NCI-H187 treated with DMSO at 0.1 percent for 48 hours (cell line): ENCODE data around the gene ARHGAP18.
A peak's percentile ranks its signal among the peaks of the same experiment; 100 is the strongest.

Experiments
- DNase-seq: peaks from one replicate; lab custom pipeline; 2025; lab: John Stamatoyannopoulos, UW

The ARHGAP18 gene

GRCh38 chr6:129667621-129668020 is 42.4 kb downstream of the ARHGAP18 start:
- no peak for DNase-seq

DNA sequence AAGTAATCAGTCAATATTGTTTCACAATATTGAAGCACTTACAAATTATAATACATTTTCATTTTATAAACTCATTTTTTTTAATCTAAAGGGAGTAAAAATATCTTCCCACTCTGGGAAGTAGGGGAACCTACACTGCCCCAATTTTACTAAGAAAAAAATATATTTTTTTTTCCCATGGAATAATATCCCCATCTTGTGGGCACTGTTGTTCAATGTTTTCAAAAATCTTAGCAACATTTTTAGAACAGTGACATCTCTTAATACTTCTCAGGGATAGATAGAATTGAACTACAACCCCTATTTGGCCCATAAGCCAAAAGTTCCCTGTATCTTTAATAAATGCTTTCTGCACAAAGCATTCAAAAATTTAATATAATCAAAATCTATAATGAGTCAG is 42.9 kb downstream of the ARHGAP18 start:
- DNase-seq = no peak

DNA sequence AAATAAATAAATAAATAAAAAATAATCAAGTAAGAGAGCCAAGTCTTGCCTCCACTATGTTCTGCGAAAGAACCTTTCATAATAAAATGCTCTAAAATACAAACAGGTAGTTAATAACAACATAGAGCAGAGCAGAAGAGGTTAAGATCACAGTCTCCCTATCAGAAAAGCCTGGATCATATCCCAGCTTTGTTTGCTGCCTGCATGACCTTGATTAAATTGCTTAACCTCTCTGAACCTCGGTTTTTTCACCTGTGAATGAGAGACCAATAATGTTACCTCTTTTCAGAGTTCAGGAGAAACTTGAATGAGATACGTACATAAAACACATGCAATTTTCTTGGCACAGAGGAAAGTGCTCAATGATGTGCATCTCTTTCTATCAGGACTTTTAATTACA is 44.4 kb downstream of the ARHGAP18 start:
- no peak for DNase-seq

GRCh38 chr6:129663531-129663930 is 46.4 kb downstream of the ARHGAP18 start:
- DNase-seq = no peak

DNA sequence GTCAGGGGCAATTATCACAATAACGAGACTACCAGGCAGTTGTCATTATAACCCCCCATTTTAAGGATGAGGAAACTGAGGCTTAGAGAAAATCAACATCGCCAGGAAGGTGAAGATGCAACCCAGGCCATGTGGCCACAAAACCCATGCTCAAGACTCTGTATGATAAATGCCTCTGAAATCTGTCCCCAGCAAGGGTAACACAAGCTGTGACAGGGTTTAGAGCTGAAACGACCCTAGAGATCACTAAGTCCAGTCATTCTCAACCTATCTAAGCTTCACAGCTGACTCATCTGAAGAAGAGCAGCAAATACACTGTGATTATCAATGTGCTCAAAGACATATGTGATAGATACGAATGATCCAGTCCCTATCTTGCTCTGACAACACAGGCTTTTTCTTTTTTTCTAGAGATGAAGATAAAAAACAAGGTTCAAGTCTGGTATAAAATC is 47.0 kb downstream of the ARHGAP18 start:
- no peak for DNase-seq

- no peak for DNase-seq
Measured at GRCh38 chr6:129662406-129662766, 47.6 kb downstream of the ARHGAP18 start.

- peak; percentile 89 for DNase-seq
Measured at GRCh38 chr6:129661536-129662405, 48.2 kb downstream of the ARHGAP18 start.

DNA sequence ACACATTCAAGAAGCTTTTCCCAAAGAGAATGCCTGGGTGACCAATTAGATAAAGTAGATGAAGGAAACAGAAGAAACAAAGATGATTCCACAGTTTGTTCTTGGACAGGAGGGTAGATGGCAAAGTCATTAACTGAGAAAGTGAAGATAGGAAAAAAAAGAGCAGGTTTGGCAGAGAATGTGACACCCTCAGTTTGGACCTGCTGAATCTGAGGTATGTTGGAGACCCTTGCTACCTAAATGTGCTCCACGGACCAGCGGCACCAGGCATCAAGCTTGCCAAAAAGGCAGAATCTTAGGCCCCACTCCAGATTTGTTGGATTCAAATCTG is 49.7 kb downstream of the ARHGAP18 start:
- DNase-seq = no peak

DNA sequence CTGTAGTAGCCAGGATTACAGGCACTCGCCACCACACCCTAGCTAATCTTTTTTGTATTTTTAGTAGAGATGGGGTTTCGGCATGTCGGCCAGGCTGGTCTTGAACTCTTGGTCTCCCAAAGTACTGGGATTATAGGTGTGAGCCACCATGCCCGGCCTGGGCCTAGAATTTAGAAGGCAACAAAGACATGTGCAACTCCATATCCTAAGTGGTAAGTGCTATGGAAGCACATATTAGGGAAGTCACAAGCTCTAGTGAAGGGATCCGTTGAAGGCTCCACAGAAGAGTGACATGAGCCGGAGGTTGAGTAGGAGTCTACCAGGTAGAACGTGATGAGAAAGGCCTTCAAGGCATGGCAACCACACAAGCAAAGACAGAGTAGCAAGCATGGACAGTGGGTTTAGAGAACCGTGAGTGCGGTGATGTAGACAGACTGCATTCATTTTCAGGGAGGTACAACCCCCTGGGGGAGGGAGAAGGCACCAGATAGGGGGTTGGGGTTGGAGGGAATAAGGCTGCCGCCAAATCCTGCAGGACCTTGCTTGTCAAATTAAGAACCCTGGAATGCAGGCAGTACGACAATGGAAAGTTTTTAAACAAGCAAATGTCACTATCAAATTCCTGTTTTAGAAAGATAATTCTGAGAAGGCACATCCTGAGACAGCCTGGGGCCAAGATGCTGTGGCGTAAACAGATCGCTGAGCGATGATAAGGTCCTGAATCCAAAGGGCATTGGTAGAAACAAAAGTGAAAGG is 50.2 kb downstream of the ARHGAP18 start:
- DNase-seq = no peak

GRCh38 chr6:129659167-129659566 is 50.8 kb downstream of the ARHGAP18 start:
- DNase-seq = no peak

DNA sequence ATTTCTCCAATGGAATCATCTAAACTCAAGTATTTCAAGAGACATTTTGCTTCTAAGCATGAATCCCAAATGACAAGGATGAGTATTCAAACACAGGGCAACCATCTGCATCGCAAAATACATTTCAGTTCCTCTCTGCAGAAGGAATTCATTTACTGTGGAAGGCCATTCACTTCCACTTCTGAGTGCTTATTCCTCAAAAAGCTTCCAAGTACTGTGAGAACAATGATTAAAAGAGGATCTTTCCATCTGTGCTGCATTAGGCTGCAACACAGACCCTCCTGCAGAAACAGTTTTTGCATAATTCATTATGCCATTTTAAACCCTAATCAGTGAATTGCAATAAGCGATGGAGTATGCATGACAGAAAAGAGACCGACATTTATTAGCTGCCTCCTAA is 52.5 kb downstream of the ARHGAP18 start:
- no peak for DNase-seq

GRCh38 chr6:129655334-129655733 is 54.6 kb downstream of the ARHGAP18 start:
- DNase-seq = no peak

- DNase-seq = no peak
Measured at GRCh38 chr6:129653746-129654145, 56.2 kb downstream of the ARHGAP18 start.

DNA sequence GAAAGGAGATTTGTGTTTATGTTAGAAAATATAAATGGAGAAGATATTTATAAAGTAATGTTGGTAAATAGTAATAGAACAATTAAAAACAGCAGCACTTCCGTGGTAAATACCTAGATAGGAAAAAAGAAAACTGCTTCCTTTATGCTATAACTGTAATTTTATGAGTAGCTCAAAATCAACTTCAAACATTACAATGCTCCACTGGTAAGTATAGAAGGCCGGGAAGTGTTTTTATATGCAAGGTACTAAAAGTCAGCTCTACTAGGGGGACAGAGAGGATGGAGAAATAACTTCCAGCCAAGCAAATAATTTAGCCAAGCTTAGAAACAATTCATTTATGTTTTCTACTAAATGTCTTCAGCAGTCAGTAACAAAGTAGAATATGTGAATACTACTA is 56.7 kb downstream of the ARHGAP18 start:
- DNase-seq = no peak

- DNase-seq = no peak
Measured at GRCh38 chr6:129651291-129651691, 58.7 kb downstream of the ARHGAP18 start.

GRCh38 chr6:129648819-129649491 is 61.0 kb downstream of the ARHGAP18 start:
- DNase-seq = no peak

DNA sequence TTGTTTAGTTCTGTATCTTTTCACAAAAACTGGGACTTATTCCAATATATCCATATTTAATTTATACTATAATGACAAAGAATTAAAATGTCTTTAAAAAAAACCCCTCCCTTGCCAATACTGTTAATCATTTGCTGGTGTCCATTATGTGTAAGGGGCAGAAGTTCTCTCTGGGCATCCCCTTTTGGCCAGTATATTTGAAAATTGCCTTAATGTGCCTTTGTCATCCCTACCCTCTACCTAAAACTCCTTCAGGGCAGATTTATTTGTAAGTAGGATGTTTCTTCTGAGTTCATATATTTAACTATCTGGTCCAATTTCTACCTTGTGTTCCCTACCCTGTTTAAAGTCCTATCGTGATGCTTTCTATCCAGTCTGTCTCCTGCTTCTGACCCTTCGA is 62.9 kb downstream of the ARHGAP18 start:
- DNase-seq = no peak

DNA sequence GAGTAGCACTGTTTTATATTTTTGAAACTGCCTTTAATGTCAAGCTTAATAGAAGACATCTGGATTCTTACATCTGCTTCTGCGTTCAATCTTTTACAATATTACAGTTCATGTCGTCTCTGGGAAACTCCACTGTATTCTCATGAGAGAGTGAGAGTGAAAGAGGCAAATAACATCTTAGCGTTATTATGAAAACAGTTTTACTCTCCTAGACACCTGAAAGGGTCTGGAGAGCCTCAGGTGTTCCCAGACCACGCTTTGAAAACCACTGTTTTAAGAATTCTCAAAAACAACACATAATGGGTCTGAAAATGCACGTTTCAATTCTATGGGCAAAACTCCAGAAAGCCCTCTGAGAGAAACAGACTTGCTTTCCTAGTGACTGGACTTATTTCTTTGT is 63.3 kb downstream of the ARHGAP18 start:
- no peak for DNase-seq

- no peak for DNase-seq
Measured at GRCh38 chr6:129645830-129646579, 64.0 kb downstream of the ARHGAP18 start.

- DNase-seq = no peak
Measured at GRCh38 chr6:129645106-129645829, 64.7 kb downstream of the ARHGAP18 start.

DNA sequence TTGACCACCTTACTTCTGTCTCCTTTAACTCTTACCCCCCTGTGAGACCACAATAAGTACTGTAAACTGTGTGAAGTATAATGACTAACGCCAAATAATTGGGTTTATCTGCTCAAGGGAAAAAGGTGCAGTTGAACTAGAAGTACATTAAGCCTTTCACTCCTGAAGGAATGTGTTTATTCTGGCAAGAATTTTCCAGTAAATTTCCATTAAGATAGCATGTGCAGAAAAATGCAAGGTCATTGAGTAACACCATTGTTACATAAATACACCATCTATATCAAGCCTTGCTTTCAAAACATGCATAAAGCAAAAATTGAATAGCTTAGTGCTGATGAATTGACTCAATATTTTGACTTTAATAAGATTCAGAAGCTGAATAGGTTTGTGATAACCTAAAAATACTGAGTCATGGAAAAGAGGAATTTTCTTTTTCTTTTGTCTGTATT is 65.4 kb downstream of the ARHGAP18 start:
- DNase-seq = no peak
